NK-92 (cell line): Measurements from ENCODE around the gene MAD1L1.

Experiments used
- DNase-seq: peaks from one replicate; lab custom pipeline; 2025; ENCODE audit not compliant: unreplicated experiment; lab: John Stamatoyannopoulos, UW

The MAD1L1 gene

GRCh38 chr7:2090526-2091520 is 141.9 kb downstream of the MAD1L1 start:
- DNase-seq, result no peak

- DNase-seq, result no peak
Observed at GRCh38 chr7:2088801-2089200, 143.9 kb downstream of the MAD1L1 start.

GRCh38 chr7:2087744-2088143 is 145.0 kb downstream of the MAD1L1 start:
- DNase-seq, result no peak

- DNase-seq, result no peak
Observed at GRCh38 chr7:2086229-2086628, 146.5 kb downstream of the MAD1L1 start.

- no peak for DNase-seq
Observed at GRCh38 chr7:2085804-2086203, 146.9 kb downstream of the MAD1L1 start.

- DNase-seq, result no peak
Observed at GRCh38 chr7:2084781-2085505, 147.8 kb downstream of the MAD1L1 start.

GRCh38 chr7:2084331-2084730 is 148.4 kb downstream of the MAD1L1 start:
- no peak for DNase-seq

- DNase-seq, result no peak
Observed at GRCh38 chr7:2083362-2083761, 149.4 kb downstream of the MAD1L1 start.

GRCh38 chr7:2082139-2082998 is 150.4 kb downstream of the MAD1L1 start:
- DNase-seq, result no peak

- no peak for DNase-seq
Observed at GRCh38 chr7:2081526-2082135, 151.1 kb downstream of the MAD1L1 start.

GRCh38 chr7:2080477-2080876 is 152.3 kb downstream of the MAD1L1 start:
- DNase-seq, result no peak

- no peak for DNase-seq
Observed at GRCh38 chr7:2080060-2080387, 152.7 kb downstream of the MAD1L1 start.

GRCh38 chr7:2079332-2080059 is 153.2 kb downstream of the MAD1L1 start:
- DNase-seq, result no peak

- no peak for DNase-seq
Observed at GRCh38 chr7:2078899-2079298, 153.8 kb downstream of the MAD1L1 start.

- DNase-seq, result no peak
Observed at GRCh38 chr7:2076649-2077064, 156.1 kb downstream of the MAD1L1 start.

- no peak for DNase-seq
Observed at GRCh38 chr7:2075811-2076210, 156.9 kb downstream of the MAD1L1 start.

GRCh38 chr7:2074691-2075090 is 158.1 kb downstream of the MAD1L1 start:
- DNase-seq, result no peak

- no peak for DNase-seq
Observed at GRCh38 chr7:2072798-2073197, 159.9 kb downstream of the MAD1L1 start.

GRCh38 chr7:2072042-2072441 is 160.7 kb downstream of the MAD1L1 start:
- no peak for DNase-seq
